Ishikawa (cell line): ENCODE measurements around the gene CHD5.

Experiments
- CEBPB ChIP-seq: IDR thresholded peaks from 2 replicates; pipeline ENCODE4 v1.6.1; 2012
- CREB1 ChIP-seq: IDR thresholded peaks from 2 replicates; pipeline ENCODE4 v1.6.1; 2012; ENCODE audit warnings: low read depth
- EGR1 ChIP-seq: IDR thresholded peaks from 2 replicates; pipeline ENCODE4 v1.6.1; 2012
- EP300 ChIP-seq: IDR thresholded peaks from 2 replicates; pipeline ENCODE4 v1.6.1; 2012; ENCODE audit warnings: borderline replicate concordance
- FOXM1 ChIP-seq: IDR thresholded peaks from 2 replicates; pipeline ENCODE4 v1.6.1; 2012; ENCODE audit warnings: low read depth, borderline replicate concordance
- MAX ChIP-seq: IDR thresholded peaks from 2 replicates; pipeline ENCODE4 v1.6.1; 2012
- NFIC ChIP-seq: IDR thresholded peaks from 2 replicates; pipeline ENCODE4 v1.6.1; 2012
- RAD21 ChIP-seq: IDR thresholded peaks from 2 replicates; pipeline ENCODE4 v1.6.1; 2012; ENCODE audit warnings: low read depth
- REST ChIP-seq: IDR thresholded peaks from 2 replicates; pipeline ENCODE4 v1.6.1; 2012; ENCODE audit warnings: low read depth, mild to moderate bottlenecking
- TAF1 ChIP-seq: IDR thresholded peaks from 2 replicates; pipeline ENCODE4 v1.6.1; 2012; ENCODE audit warnings: low read depth, mild to moderate bottlenecking
- TCF12 ChIP-seq: IDR thresholded peaks from 2 replicates; pipeline ENCODE4 v1.6.1; 2012; ENCODE audit warnings: low read depth
- TEAD4 ChIP-seq: IDR thresholded peaks from 2 replicates; pipeline ENCODE4 v1.6.1; 2012
- USF1 ChIP-seq: IDR thresholded peaks from 2 replicates; pipeline ENCODE4 v1.6.1; 2012
- YY1 ChIP-seq: IDR thresholded peaks from 2 replicates; pipeline ENCODE4 v1.6.1; 2012; ENCODE audit warnings: low read depth
- ZBTB7A ChIP-seq: IDR thresholded peaks from 2 replicates; pipeline ENCODE4 v1.6.1; 2012; ENCODE audit warnings: low read depth

CHD5 gene

DNA sequence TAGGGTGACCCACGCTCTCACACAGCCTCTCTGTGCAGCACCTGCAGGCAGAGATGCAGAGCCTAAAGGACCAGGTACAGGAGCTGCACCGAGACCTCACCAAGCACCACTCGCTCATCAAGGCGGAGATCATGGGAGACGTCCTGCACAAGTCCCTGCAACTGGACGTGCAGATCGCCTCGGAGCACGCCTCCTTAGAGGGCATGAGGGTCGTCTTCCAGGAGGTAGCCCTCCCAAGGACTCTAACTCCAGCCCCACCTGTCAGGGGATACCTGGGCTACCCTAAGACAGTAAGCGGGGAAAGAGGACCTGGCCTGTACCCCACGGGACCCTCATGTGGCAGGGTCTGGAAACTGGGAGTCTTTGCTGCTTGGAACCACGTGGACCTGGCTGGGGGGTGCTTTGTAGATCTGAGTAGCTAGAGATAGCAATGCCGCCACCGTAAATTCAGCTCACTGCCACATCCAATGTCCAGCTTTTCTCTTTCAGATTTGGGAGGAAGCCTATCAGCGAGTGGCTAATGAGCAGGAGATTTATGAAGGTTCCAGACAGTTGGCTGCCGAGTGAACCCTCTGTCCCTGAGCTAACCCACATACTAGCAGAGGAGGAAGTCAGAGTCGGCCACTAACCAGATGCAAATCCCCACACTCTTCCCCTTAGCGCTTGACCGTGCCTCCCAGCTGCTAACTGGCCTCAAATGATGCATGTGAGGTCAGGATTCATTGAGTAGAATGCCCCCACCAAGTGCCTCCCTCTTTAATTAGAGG, 32.3 kb upstream of the CHD5 start:
- TF ChIP-seq EGR1 (no peak), EP300 (no peak), TCF12 (no peak), RAD21 (no peak), TAF1 (no peak), CEBPB (no peak), CREB1 (no peak), YY1 (no peak), REST (no peak), ZBTB7A (no peak)

- TF ChIP-seq TAF1 (no peak), EP300 (no peak), EGR1 (no peak), YY1 (no peak), TEAD4 (no peak), REST (no peak), CREB1 (no peak)
These were observed 31.6 kb upstream of the CHD5 start for GRCh38 chr1:6211731-6212130.

DNA sequence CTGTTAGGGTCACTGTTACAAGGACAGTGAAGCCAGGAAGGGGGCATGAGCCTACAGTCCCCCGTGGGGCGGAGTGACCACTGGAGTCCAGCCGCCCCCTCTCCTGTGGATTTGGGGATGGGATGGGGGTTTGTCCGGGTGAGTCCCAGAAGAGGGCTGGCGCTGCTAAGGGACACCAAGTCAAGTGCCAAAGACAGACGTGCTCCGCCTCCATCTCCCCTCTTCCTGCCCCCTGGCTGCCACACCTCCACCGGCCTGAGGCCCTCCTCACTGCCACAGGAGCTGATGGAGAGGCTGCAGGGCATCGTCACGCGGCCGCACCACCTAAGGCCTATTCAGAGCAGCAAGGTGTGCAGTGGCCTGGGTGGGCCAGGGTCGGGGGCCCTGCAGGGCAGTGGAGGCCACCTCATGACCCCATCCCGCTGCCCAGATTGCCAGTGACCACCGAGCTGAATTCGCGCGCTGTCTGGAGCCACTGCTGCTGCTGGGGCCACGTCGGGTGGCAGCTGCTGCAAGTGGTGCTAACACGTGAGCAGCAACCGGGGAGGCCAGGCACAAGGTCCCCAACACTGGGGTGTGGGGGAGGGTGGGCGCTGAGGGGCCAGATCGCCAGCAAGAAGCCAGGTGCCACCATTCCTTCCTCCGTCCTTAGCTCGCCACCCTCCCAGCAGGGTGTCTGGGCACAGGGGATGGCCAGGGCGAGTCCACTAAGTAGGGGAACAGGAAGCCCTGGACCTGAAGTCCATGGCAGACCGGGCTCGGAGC, 30.7 kb upstream of the CHD5 start:
- TF ChIP-seq TEAD4 (no peak), ZBTB7A (no peak), REST (no peak), NFIC (no peak), TAF1 (no peak), EP300 (no peak), USF1 (no peak), MAX (no peak), TCF12 (no peak), CEBPB (no peak), CREB1 (no peak), YY1 (no peak), RAD21 (no peak), FOXM1 (no peak)

GRCh38 chr1:6209661-6210580, 29.8 kb upstream of the CHD5 start:
- TF ChIP-seq EGR1 = no peak
- no peak for TF ChIP-seq CEBPB
- TF ChIP-seq USF1 = no peak
- TF ChIP-seq EP300 = no peak
- TF ChIP-seq TAF1 = no peak
